Breast epithelium (tissue), 3 donors: Measurements from ENCODE around the gene SHISA2.

Source experiments
- POLR2A ChIP-seq: fragments of 450-650 bp; IDR thresholded peaks from one replicate; pipeline ENCODE4 v1.6.1; 2016; ENCODE audit warnings: antibody characterized with exemption, mild to moderate bottlenecking, moderate library complexity
- TF ChIP-seq, protein P1 (sequence below), 3 donors: fragments of 450-650 bp; IDR thresholded peaks; one replicate each; pipeline ENCODE4 v1.5.1; 2016 to 2017; ENCODE audit warnings: antibody characterized with exemption in 3 of 3, mild to moderate bottlenecking in 3 of 3, moderate library complexity in 3 of 3

DNA sequence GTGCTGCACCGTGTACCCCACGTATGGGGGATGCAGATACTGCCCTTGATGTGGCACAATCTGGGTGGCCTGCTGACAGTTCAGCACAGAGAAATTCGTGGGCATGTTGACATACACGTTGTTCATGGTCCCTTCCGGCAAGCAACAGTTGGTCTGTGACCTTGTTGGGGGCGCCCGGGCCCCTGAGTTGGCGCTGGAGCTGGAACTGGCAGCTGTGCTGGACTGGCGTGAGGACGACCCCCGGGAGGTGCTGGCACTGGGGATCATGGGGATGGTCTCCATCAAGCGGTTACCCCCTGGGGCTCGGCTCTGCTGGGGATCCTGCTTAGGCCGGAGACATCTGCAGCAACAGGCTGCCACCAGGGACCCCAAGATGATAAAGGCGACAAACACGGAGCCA is 5.2 kb downstream of the SHISA2 start:
- no peak for TF ChIP-seq POLR2A
- TF ChIP-seq, protein P1, sequence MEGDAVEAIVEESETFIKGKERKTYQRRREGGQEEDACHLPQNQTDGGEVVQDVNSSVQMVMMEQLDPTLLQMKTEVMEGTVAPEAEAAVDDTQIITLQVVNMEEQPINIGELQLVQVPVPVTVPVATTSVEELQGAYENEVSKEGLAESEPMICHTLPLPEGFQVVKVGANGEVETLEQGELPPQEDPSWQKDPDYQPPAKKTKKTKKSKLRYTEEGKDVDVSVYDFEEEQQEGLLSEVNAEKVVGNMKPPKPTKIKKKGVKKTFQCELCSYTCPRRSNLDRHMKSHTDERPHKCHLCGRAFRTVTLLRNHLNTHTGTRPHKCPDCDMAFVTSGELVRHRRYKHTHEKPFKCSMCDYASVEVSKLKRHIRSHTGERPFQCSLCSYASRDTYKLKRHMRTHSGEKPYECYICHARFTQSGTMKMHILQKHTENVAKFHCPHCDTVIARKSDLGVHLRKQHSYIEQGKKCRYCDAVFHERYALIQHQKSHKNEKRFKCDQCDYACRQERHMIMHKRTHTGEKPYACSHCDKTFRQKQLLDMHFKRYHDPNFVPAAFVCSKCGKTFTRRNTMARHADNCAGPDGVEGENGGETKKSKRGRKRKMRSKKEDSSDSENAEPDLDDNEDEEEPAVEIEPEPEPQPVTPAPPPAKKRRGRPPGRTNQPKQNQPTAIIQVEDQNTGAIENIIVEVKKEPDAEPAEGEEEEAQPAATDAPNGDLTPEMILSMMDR (IDR thresholded peaks at IDR 0.05): no peak
